GM12864 (cell line): Measurements from ENCODE around the gene RGMB.

ENCODE experiments used
- DNase-seq: peaks from one replicate; pipeline ENCODE4 v3.0.0-alpha.2; 2011; ENCODE audit warnings: low read depth
- H3K4me3 ChIP-seq: 2 replicates; pipeline ENCODE4 v1.5.1; 2011; ENCODE audit warnings: mild to moderate bottlenecking, low read depth, low read length, control low read depth
- TF ChIP-seq, protein P1 (sequence below): IDR thresholded peaks from 2 replicates; pipeline ENCODE4 v1.5.1; 2011; ENCODE audit warnings: low read depth, mild to moderate bottlenecking, moderate library complexity, low read length, control low read depth, inconsistent platforms; ENCODE audit errors: missing control alignments

RGMB gene

DNA sequence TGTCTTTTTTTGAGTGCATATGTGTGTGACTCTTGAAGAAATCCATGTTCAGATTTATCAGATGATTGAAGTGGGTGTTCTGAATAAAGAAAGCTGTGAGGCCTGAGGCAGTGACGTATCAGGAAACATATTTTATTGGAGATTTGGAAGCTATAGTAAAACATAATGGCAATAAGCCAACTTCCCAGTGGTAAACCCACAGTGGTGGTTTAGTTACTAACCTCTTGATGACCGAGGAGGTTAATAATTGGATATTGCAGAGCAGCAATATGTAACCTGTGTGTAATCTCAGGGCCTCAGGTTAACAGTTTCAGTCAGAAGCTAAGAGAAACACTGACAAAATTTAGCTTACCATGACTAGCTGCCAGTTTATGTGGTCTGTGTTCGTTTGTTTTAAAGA is 6.9 kb downstream of the RGMB start:
- DNase-seq = no peak
- TF ChIP-seq, protein P1, sequence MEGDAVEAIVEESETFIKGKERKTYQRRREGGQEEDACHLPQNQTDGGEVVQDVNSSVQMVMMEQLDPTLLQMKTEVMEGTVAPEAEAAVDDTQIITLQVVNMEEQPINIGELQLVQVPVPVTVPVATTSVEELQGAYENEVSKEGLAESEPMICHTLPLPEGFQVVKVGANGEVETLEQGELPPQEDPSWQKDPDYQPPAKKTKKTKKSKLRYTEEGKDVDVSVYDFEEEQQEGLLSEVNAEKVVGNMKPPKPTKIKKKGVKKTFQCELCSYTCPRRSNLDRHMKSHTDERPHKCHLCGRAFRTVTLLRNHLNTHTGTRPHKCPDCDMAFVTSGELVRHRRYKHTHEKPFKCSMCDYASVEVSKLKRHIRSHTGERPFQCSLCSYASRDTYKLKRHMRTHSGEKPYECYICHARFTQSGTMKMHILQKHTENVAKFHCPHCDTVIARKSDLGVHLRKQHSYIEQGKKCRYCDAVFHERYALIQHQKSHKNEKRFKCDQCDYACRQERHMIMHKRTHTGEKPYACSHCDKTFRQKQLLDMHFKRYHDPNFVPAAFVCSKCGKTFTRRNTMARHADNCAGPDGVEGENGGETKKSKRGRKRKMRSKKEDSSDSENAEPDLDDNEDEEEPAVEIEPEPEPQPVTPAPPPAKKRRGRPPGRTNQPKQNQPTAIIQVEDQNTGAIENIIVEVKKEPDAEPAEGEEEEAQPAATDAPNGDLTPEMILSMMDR = no peak
- no peak overlapping the region for H3K4me3 ChIP-seq

DNA sequence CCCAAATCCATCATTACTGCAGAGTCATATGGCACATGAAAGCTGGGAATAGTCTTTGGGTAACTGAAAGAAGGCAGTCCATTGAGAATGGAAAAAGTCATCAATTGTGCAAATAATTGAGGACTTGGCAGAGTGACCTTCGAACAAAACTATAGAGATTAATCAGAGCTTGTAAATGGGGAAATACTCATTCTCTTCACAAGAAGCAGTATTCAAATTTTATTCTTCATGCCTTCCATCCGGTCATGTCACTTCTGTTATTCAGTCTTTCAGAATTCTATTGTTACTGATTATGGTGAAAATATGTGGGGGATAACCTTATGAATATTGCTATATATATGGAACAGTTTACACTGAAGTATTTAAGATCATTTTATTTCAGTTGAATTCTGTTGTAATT is 8.1 kb downstream of the RGMB start:
- no peak overlapping the region for H3K4me3 ChIP-seq
- no peak for DNase-seq
- TF ChIP-seq, protein P1 = no peak

DNA sequence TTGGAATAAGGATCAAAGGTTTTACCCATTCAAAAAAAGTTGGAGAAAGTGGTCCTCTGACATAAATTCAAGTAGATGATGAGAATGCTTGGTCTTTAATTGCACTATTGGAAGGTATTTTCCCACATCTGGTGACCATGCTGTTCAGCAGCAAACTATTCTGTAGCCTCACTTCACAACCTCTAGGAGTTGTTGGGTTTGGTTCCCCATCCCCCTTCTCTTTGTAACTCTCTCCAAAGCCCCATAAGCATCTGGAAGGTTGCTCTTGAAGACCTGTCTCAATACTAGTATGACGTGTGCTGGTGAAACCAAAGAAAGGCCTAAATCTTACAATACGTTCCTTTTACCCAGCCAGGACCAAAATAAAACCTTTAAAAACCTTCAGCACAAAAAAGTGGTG is 8.5 kb downstream of the RGMB start:
- TF ChIP-seq, protein P1 = no peak
- DNase-seq = no peak
- no peak overlapping the region for H3K4me3 ChIP-seq

DNA sequence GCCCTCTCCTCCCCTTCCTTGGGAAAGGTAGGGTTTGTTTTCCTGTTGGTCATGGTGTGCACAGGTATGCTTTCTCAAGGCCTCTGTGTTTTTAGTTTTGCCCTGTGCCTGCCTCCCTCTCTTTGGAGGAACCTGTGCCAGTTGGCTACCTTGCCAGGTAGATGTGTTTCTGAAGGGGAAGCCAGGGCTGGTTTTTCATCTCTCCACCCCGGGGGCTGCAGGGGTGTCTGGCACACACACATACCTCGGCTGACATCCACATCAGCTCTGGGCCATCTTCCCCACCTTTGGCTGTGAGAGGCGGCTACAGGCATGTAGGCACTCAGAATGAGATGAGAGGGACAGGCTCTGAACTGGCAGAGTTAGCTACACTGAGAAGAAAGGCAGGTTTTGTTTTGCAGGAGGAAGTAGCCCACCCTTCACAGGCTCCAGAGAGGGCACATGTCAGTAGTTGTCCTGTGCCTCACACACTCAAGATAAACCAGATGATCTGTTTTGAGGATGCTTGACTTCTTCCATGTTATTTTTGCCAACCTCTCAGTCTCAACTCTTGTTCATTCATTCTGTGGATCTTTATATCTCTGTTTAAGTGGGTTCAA is 9.7 kb downstream of the RGMB start:
- H3K4me3 ChIP-seq = no peak overlapping the region
- DNase-seq = no peak

DNA sequence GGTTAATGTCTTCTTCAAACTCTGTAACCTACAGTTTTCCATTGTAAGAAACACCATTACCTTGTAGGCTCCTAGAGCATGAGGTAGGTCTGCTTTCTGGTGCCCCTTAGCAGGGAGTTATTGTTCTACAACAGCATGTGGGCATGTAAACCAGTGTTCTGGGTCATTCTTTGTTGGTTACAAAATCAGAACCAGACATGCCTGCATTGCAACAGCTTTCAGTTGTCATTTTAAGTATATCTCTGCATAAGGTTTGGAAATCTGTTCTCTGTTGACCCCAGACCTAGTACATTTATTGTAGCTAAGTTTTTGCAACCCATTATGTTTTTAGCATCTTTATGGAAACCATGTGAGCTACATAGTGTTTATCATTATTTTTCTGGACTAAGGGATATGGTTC is 10.9 kb downstream of the RGMB start:
- TF ChIP-seq, protein P1 = no peak
- no peak for DNase-seq
- no peak overlapping the region for H3K4me3 ChIP-seq

More for the DNA sequence above, 9.7 kb downstream of the RGMB start:
- TF ChIP-seq, protein P1 = no peak

DNA sequence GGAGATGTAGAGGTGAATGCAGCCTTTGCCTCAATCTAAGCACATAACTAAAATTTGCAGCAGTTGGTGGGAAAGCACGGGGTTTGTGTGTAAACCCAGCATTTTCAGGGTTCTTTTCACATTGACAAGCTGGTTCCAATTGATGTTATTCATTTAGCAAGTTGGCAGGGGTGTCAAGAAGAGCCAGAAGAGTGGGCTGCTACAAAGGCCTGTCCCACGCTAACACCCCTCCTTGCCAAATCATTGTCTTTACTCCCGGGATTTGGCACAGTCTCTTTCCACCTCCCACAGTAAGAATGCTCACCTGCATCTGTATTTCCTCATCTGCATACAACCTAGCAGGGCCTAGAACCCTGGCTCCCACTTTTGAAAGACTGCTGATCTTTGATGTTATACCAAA is 11.8 kb downstream of the RGMB start:
- DNase-seq = no peak
- no peak overlapping the region for H3K4me3 ChIP-seq
- TF ChIP-seq, protein P1 = no peak

DNA sequence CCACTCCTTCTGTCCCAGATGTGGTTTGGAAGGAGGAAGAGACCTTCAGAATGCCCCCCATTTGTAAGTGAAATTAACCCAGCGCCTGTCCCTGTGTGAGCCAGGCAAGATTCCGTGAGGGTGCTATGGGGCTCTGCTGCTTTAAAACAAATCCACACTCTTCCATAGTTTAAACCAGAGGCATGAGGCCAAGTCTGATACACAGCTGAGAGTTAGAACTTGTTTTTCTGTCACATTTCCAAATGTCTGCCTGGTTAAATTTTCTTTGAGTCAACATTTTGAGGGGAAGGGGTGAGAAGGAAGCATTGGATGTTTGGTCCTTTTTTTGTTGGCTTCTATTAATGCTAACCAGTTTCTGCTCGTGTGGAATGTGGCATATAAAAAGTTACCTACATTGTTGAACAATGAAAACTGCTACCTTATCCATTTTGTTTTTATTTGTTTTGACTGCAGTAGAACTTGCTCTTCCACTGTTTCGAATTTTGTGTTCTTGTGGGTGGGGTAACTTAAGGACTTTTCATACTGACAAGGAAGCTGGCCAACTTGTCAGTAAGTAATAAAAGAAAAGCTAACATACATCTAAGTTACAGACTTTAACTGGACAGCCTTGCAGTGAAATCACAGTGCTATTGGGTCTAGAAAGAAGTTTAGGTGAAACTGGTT is 12.9 kb downstream of the RGMB start:
- H3K4me3 ChIP-seq = no peak overlapping the region
- TF ChIP-seq, protein P1 = no peak
- no peak for DNase-seq
